Stimulated activated CD4-positive, alpha-beta T cell treated with anti-CD3 and anti-CD28 coated beads, Interleukin-1b, Interleukin-23, amount 100 ng/mL, for 24 hours (primary cell): Measurements from ENCODE around the gene HSPA14.
"Not testable (repeated sequence)": the region's sequence is repeated elsewhere in the genome, so short reads cannot be mapped to it uniquely, and the experiment has no call there.

Experiments
- DNase-seq, 4 experiments: peaks; one replicate each; pipeline ENCODE4 v3.0.0-alpha.2; 2020; ENCODE audit warnings: low read depth in 4 of 4, low spot score in 1 of 4

HSPA14 gene

GRCh38 chr10:14837003-14837756 lies 926 bp upstream of the HSPA14 start:
- DNase-seq = no peak

- peak in 1 of 4 experiments; percentile 1 for DNase-seq
Observed at GRCh38 chr10:14838582-14839304, 637 bp downstream of the HSPA14 start.

- DNase-seq = no peak
Observed at GRCh38 chr10:14839305-14839695, 1.2 kb downstream of the HSPA14 start.

GRCh38 chr10:14840178-14840577 lies 2.1 kb downstream of the HSPA14 start:
- DNase-seq = no peak

- DNase-seq = no peak
Observed at GRCh38 chr10:14843327-14843988, 5.4 kb downstream of the HSPA14 start.

- DNase-seq = no peak
Observed at GRCh38 chr10:14844948-14845347, 6.8 kb downstream of the HSPA14 start.

- DNase-seq = no peak
Observed at GRCh38 chr10:14852236-14852635, 14.1 kb downstream of the HSPA14 start.

GRCh38 chr10:14855453-14855852 lies 17.3 kb downstream of the HSPA14 start:
- DNase-seq = no peak

- no peak for DNase-seq
Observed at GRCh38 chr10:14858338-14858960, 20.3 kb downstream of the HSPA14 start.

GRCh38 chr10:14859043-14859442 lies 20.9 kb downstream of the HSPA14 start:
- DNase-seq = no peak

GRCh38 chr10:14859775-14860174 lies 21.7 kb downstream of the HSPA14 start:
- DNase-seq = no peak

GRCh38 chr10:14860791-14861190 lies 22.7 kb downstream of the HSPA14 start:
- DNase-seq = no peak

- DNase-seq = not testable (repeated sequence)
Observed at GRCh38 chr10:14864466-14864865, 26.4 kb downstream of the HSPA14 start.

GRCh38 chr10:14864871-14865270 lies 26.8 kb downstream of the HSPA14 start:
- DNase-seq = not testable (repeated sequence)

- no peak for DNase-seq
Observed at GRCh38 chr10:14873090-14873760, 35.1 kb downstream of the HSPA14 start.

GRCh38 chr10:14875941-14876340 lies 37.8 kb downstream of the HSPA14 start:
- DNase-seq = no peak

GRCh38 chr10:14876764-14877163 lies 38.7 kb downstream of the HSPA14 start:
- DNase-seq = no peak

GRCh38 chr10:14878266-14879123 lies 40.4 kb downstream of the HSPA14 start, which contains the start of gene SUV39H2:
TSS of gene SUV39H2 (plus strand) at chr10:14878866. CDS start at chr10:14878889, 23 bp downstream.
- DNase-seq = peak; percentile 74 to 91 (median 87)

- DNase-seq = peak in 3 of 4 experiments; percentile 7 to 26 (median 15)
Observed at GRCh38 chr10:14879124-14879927, 41.2 kb downstream of the HSPA14 start.
